Activated CD4-positive, alpha-beta T cell treated with anti-CD3 and anti-CD28 coated beads, Interleukin-2, amount 50 U/mL, for 4 hours (primary cell): ENCODE measurements around the gene SLC35F3.
"Not testable (repeated sequence)": the region's sequence is repeated elsewhere in the genome, so short reads cannot be mapped to it uniquely, and the experiment has no call there.

ENCODE experiments used
- DNase-seq, 2 experiments: peaks; one replicate each; pipeline ENCODE4 v3.0.0-alpha.2; 2020

Gene SLC35F3

DNA sequence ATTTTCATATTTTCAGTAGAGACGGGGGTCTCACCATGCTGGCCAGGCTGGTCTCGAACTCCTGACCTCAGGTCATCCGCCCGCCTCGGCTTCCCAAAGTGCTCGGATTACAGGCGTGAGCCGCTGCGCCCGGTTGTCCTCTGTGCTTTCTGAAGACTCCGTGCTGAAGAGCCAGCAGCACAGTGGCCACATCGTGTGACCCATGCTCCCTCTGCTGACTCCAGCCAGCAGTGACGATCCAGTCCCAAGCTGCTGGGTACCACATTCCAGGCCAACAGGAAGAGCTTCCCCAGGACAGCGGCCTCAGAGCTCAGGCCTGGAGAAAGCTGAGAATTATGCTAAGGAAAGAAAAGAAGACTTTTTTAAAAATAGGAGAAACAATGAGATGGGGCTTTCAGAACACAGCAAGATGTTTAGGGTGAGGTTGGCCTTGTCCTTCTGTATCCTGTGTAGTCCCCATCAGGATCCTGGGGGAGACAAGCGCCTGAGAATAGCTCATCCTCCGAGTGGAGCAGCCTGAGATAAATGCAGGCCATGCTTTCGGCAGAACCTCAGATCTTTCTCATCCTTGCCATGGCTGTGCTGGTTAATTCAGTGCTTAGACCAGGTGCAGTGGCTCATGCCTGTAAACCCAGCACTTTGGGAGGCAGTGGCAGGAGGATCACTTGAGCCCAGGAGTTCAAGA lies 207.1 kb downstream of the SLC35F3 start:
- no peak for DNase-seq

- DNase-seq, result peak in 1 of 2 experiments; percentile 3
These were observed 210.3 kb downstream of the SLC35F3 start for GRCh38 chr1:234114648-234115307.

- no peak for DNase-seq
These were observed 214.4 kb downstream of the SLC35F3 start for GRCh38 chr1:234118911-234119310.

GRCh38 chr1:234119431-234119830 lies 215.0 kb downstream of the SLC35F3 start:
- no peak for DNase-seq

DNA sequence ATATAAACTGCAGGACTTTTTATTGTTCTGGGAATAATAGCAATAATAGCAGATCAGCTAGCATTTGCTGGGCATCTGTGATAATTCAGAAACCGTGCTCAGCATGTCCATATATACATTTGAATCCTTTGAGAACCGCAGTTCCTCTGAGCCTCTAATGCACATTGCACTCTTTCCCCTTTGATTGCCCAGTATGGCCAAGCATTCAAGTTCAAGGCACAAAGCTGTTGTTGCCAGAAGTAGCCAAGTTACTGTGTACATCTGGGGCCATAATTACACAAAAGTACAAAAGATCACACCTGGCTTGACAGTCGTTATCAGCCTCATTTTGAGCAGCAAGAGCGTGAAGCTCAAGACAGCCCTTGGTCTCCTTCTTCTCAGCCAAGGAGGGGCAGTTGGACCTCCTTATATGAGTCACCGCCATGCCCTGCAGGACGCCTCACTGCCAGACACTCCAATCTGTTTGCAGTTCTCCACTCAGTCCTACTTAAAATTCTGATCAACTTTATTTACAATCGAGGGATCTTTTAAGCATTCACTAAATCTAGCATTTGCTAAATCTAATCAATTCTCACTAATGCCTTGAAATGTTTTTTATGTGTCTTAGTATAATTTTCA lies 216.0 kb downstream of the SLC35F3 start:
- DNase-seq, result no peak

GRCh38 chr1:234121659-234122058 lies 217.2 kb downstream of the SLC35F3 start:
- DNase-seq, result not testable (repeated sequence)

DNA sequence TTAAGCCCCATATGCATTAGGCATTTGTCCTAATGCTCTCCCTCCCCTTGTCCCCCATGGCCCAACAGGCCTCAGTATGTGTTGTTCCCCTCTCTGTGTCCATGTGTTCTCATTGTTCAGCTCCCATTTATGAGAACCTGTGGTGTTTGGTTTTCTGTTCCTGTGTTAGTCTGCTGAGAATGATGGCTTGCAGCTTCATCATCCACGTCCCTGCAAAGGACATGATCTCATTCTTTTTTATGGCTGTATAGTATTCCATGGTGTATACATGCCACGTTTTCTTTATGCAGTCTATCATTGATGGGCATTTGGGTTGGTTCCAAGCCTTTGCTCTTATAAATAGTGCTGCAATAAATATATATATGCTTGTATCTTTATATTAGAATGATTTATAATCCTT lies 218.1 kb downstream of the SLC35F3 start:
- DNase-seq, result not testable (repeated sequence)

- DNase-seq, result no peak
These were observed 219.4 kb downstream of the SLC35F3 start for GRCh38 chr1:234123867-234124266.

- DNase-seq, result peak; percentile 7 to 11
These were observed 220.8 kb downstream of the SLC35F3 start for GRCh38 chr1:234125283-234125682.

- no peak for DNase-seq
These were observed 221.2 kb downstream of the SLC35F3 start for GRCh38 chr1:234125714-234126113.

DNA sequence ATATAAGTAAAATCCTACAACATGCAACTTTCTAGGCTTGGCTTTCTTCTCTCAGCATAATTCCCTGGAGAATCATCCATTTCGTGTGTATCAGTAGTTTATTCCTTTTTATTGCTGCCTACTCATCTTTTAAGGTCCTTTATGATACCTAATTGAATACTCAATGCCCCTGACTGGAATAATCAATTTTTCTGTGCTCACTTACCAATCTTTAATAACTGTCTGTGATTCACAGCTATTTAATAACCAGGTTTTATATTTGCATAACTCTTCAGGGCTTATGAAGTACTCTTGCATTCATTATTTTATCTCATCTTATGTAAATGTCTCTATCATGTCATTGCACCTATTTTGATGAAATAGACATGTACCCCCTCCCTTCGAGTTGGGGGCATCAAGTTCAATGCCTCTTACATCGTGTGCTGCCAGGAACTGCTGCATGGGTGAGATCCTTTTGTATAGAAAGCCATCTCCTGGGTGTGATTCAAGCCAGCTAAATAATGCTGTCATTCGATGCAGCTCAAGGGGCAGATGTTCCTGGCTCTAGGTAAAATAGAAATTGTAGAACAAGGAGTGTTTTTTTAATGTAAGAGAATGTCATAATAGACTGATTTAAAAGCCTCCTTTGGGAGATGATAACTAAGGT lies 222.7 kb downstream of the SLC35F3 start:
- DNase-seq, result no peak

GRCh38 chr1:234132795-234133194 lies 228.3 kb downstream of the SLC35F3 start:
- no peak for DNase-seq

DNA sequence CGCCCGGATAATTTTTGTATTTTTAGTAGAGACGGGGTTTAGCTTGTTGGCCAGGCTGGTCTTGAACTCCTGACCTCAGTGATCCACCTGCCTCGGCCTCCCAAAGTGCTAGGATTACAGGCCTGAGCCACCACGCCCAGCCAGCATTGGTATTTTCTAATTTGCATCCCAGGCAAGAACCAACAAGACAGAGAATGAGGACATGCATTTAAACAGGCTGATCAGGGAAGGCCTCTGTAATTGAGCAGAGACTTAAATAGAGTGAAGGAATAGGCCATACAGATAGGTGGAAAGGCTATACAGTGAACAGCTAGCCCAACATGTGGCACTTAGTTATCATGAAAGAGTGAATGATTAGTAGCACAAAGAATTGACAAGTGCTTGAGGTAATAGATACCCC lies 230.4 kb downstream of the SLC35F3 start:
- DNase-seq, result no peak

- DNase-seq, result no peak
These were observed 231.0 kb downstream of the SLC35F3 start for GRCh38 chr1:234135501-234135900.

DNA sequence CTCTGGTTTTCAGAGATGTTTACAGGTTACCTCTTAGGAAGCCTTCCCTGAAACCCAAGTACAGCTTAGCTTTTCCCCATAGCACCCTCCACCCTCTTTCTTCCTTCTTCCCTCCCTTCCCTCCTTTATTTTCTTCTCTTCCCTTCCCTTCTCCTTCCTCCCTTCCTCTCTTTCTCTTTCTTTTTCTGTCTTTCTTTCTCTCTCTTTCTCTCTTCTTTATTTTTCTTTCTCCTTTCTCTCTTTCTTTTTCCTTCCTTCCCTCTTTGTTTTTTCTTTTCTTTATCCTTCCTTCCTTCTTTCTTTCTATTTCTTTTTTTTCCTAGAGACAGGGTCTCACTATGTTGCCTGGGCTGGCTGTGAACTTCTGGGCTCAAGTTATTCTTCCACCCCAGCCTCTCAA lies 231.6 kb downstream of the SLC35F3 start:
- no peak for DNase-seq

DNA sequence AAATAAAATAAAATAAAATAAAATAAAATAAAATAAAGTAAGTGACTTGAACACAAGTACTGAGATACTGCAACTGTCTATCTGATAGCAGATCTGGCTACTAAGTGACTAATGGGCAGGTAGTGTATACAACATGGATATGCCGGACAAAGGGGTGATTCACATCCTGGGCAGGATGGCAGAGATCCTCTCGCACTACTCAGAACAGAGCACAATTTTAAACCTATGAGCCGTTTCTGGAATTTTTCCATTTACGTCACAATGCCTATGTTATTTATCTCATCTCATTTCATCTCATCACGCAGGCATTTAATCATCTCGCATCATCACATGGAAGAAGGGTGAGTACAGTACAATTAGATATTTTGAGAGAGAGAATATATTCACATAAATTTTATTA lies 235.5 kb downstream of the SLC35F3 start:
- no peak for DNase-seq

DNA sequence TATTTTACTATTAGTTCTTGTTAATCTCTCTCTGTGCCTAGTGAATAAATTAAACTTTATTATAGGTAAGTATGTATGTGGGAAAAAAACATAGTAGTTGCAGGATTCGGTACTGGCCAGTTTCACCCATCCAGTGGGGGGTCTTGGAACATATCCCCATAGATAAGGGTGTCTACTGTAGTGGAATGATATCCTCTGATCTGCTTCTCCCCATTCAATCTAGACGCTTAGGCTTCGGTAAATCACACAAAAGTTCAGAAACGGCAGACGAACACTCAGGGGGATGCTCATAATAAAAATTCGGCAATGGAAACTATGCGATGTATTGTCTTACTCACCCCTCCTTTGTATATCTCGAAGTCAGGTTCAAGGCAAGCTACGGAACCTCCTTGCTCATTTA lies 235.9 kb downstream of the SLC35F3 start:
- no peak for DNase-seq

DNA sequence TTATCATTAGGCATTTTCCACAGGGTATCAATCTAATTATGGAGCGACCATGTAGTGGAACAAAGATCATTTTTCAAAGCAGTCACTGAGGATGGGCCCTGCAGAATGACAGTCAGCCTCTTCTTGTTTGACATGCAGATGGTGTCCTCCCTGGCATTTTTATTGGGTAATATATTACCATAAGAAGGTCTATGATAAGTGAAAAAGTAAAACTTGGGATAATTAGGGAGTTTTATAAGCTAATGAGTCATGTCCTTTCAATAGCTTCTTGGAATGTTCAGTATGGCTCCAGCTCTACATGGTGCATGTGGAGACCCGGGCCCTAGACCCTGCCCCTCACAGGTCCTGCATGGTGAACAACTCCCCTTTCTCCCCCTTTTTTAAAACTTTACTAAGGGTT lies 236.5 kb downstream of the SLC35F3 start:
- no peak for DNase-seq

- no peak for DNase-seq
These were observed 239.2 kb downstream of the SLC35F3 start for GRCh38 chr1:234143681-234144080.

DNA sequence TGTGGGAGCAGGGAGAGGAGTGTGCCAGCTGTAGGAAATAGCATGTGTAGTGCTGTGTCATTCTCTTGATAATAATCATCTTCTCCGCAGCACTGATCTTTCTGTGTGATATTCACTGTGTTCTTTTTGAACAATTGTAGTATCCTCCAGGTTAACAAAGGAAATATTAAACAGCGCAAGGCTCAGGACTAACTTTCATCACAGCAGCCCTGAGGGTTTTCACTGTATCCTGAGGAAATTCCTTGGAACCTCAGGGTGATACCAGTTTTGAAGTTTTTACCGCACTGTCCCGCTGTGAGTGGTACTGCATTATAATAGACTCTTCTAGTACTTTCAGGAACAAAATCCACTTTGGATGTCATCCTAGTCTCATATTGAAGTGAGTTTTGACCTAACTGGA lies 240.4 kb downstream of the SLC35F3 start:
- no peak for DNase-seq

- no peak for DNase-seq
These were observed 243.9 kb downstream of the SLC35F3 start for GRCh38 chr1:234148350-234148749.

- DNase-seq, result no peak
These were observed 244.3 kb downstream of the SLC35F3 start for GRCh38 chr1:234148816-234149215.

GRCh38 chr1:234149217-234149616 lies 244.7 kb downstream of the SLC35F3 start:
- DNase-seq, result no peak

- no peak for DNase-seq
These were observed 246.4 kb downstream of the SLC35F3 start for GRCh38 chr1:234150892-234151291.
